PFSK-1 (cell line): ENCODE results near the gene KIF5C.

Experiments
- FOXP2 ChIP-seq: optimal IDR thresholded peaks from 2 replicates; pipeline ENCODE3; 2011; ENCODE audit warnings: borderline replicate concordance, control low read depth, inconsistent platforms; ENCODE audit not compliant: insufficient read depth; ENCODE audit errors: extremely low read length, extremely low read depth
- POLR2AphosphoS5 ChIP-seq: IDR thresholded peaks from 2 replicates; pipeline ENCODE4 v1.6.1; 2012; ENCODE audit warnings: low read depth, mild to moderate bottlenecking, control low read depth, low read length, moderate library complexity
- SIN3A ChIP-seq: IDR thresholded peaks from 2 replicates; pipeline ENCODE4 v1.6.1; 2012; ENCODE audit warnings: mild to moderate bottlenecking, low read length, moderate library complexity, borderline replicate concordance; ENCODE audit not compliant: insufficient read depth
- TAF1 ChIP-seq: IDR thresholded peaks from 2 replicates; pipeline ENCODE4 v1.6.1; 2012; ENCODE audit warnings: low read length, control low read depth, borderline replicate concordance; ENCODE audit not compliant: insufficient read depth
- TF ChIP-seq, protein P1 (sequence below), 2 experiments: IDR thresholded peaks; 2 replicates each; pipeline versions ENCODE4 v1.6.1 to v1.8.0; 2011 to 2012; ENCODE audit warnings: low read depth in 2 of 2, low read length in 2 of 2, control low read depth in 1 of 2, inconsistent platforms in 1 of 2, mild to moderate bottlenecking in 1 of 2, moderate library complexity in 1 of 2; ENCODE audit not compliant: insufficient read depth in 1 of 2

DNA sequence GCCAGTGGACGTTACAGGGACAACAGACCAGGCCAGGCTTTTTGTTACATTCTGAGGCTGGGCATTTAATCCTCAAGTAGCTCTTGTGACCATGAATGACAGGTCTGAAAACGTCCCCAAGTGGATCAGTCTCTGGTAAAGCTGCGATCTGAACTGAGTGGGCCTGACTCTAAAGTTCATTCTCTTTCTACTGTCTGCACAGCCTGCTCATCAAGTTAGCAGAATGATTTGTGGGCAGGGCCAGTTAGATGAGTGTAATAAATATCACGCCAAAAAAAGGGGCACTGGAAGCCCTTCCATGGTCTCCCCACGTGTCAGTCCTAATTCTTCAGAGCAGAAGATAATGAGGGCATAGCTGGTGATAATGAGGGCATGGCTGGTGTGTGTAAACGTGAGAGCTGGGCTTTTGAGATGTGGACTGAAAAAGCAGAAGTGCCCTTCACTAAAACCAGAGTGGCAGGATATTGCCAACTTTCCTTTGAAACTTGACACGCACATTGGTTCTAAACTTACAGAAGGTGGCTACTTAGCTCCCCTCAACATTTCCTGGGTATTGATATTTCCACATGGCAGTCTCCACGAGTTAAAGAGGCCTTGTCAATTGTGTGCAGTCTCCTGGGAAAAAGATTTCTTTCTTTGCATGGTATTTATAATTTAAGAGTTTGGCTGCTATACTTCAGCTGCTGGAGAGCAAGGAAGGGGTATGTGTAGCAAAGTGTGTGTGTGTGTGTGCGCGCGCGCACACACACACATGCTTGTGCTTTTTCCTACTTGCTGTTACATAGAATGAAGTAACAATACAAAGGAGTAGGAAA is 90.8 kb downstream of the KIF5C start:
- TF ChIP-seq SIN3A (no peak), TAF1 (no peak), POLR2AphosphoS5 (no peak), FOXP2 (no peak)
- TF ChIP-seq, protein P1, sequence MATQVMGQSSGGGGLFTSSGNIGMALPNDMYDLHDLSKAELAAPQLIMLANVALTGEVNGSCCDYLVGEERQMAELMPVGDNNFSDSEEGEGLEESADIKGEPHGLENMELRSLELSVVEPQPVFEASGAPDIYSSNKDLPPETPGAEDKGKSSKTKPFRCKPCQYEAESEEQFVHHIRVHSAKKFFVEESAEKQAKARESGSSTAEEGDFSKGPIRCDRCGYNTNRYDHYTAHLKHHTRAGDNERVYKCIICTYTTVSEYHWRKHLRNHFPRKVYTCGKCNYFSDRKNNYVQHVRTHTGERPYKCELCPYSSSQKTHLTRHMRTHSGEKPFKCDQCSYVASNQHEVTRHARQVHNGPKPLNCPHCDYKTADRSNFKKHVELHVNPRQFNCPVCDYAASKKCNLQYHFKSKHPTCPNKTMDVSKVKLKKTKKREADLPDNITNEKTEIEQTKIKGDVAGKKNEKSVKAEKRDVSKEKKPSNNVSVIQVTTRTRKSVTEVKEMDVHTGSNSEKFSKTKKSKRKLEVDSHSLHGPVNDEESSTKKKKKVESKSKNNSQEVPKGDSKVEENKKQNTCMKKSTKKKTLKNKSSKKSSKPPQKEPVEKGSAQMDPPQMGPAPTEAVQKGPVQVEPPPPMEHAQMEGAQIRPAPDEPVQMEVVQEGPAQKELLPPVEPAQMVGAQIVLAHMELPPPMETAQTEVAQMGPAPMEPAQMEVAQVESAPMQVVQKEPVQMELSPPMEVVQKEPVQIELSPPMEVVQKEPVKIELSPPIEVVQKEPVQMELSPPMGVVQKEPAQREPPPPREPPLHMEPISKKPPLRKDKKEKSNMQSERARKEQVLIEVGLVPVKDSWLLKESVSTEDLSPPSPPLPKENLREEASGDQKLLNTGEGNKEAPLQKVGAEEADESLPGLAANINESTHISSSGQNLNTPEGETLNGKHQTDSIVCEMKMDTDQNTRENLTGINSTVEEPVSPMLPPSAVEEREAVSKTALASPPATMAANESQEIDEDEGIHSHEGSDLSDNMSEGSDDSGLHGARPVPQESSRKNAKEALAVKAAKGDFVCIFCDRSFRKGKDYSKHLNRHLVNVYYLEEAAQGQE (IDR thresholded peaks at IDR 0.05; ENCODE audit: insufficient read depth in 1 of 2, low read depth in 2 of 2, low read length in 2 of 2): no peak
